Activated CD4-positive, alpha-beta memory T cell treated with anti-CD3 and anti-CD28 coated beads for 36 hours (primary cell): ENCODE data around the gene WDR70. TPM values are rescaled to one million over a fixed set of nuclear protein-coding genes. Genes with fewer than 3 reads are reported as not detected.
"Not testable (repeated sequence)": the region's sequence is repeated elsewhere in the genome, so short reads cannot be mapped to it uniquely, and the experiment has no call there.

Experiments used
- CTCF ChIA-PET: fragments of 350-600 bp; sonication (Branson Sonifier 250); formaldehyde crosslinking; loops from one replicate; lab custom pipeline; 2021; ENCODE audit warnings: antibody characterized with exemption, inconsistent platforms; lab: Charles Lee
- POLR2A ChIA-PET: fragments of 350-600 bp; sonication (Branson Sonifier 250); formaldehyde crosslinking; loops from one replicate; lab custom pipeline; 2021; ENCODE audit warnings: antibody characterized with exemption; lab: Charles Lee
- DNase-seq: peaks from one replicate; pipeline ENCODE4 v3.0.0-alpha.2; 2020
- H3K27ac Mint-ChIP-seq: one replicate; pipeline ENCODE4 v1.8.0; 2021; ENCODE audit warnings: mixed read lengths
- H3K27me3 Mint-ChIP-seq: one replicate; pipeline ENCODE4 v1.8.0; 2021; ENCODE audit warnings: mixed read lengths
- H3K36me3 Mint-ChIP-seq: one replicate; pipeline ENCODE4 v1.8.0; 2021; ENCODE audit warnings: mixed read lengths
- H3K4me1 Mint-ChIP-seq: one replicate; pipeline ENCODE4 v1.8.0; 2021; ENCODE audit warnings: low read depth, mixed read lengths
- H3K4me3 Mint-ChIP-seq: one replicate; pipeline ENCODE4 v1.8.0; 2021; ENCODE audit warnings: mild to moderate bottlenecking, mixed read lengths
- H3K9me3 Mint-ChIP-seq: one replicate; pipeline ENCODE4 v1.8.0; 2021; ENCODE audit warnings: mixed read lengths
- intact Hi-C: fragments of 100-400 bp; cut with micrococcal nuclease; formaldehyde crosslinking; loops from one replicate; pipeline ENCODE4 v1.15.1; 2023
- total RNA-seq, 2 experiments: library from RNA; stranded (reverse); gene quantifications; one replicate each; pipeline ENCODE4 v1.2.3, GENCODE V29; 2021

The WDR70 gene
- total RNA-seq, 2 experiments from 2014 or later = 34.4 to 36.9 TPM

GRCh38 chr5:37679903-37680302, 300.8 kb downstream of the WDR70 start:
- intact Hi-C loops, CTCF ChIA-PET, DNase-seq, POLR2A ChIA-PET, H3K27me3 Mint-ChIP-seq, H3K27ac Mint-ChIP-seq, H3K4me3 Mint-ChIP-seq, H3K4me1 Mint-ChIP-seq: not testable (repeated sequence)
- peaks cover 29% of the 10 kb centered on the region for H3K36me3 Mint-ChIP-seq
- H3K9me3 Mint-ChIP-seq = peaks cover 24% of the 10 kb centered on the region

GRCh38 chr5:37683072-37683471, 304.0 kb downstream of the WDR70 start:
- intact Hi-C loops = no loop called here
- Mint-ChIP-seq H3K9me3 (peaks cover 16% of the 10 kb centered on the region), H3K4me1 (no peaks in the 10 kb centered on the region), H3K27ac (no peak overlapping the region), H3K27me3 (no peaks in the 10 kb centered on the region), H3K36me3 (peaks cover 28% of the 10 kb centered on the region), H3K4me3 (no peak overlapping the region)
- POLR2A ChIA-PET = no interaction called here
- CTCF ChIA-PET = no interaction called here
- no peak for DNase-seq

- no peaks in the 10 kb centered on the region for H3K27me3 Mint-ChIP-seq
- POLR2A ChIA-PET = no interaction called here
- no peak overlapping the region for H3K4me3 Mint-ChIP-seq
- no peak for DNase-seq
- CTCF ChIA-PET = no interaction called here
- peaks cover 29% of the 10 kb centered on the region for H3K36me3 Mint-ChIP-seq
- H3K9me3 Mint-ChIP-seq = peaks cover 19% of the 10 kb centered on the region
- intact Hi-C loops = no loop called here
- H3K4me1 Mint-ChIP-seq = no peaks in the 10 kb centered on the region
- H3K27ac Mint-ChIP-seq = no peak overlapping the region
Measured at GRCh38 chr5:37685211-37685610, 306.1 kb downstream of the WDR70 start.

- ChIA-PET POLR2A (no interaction called here), CTCF (no interaction called here)
- H3K27me3 Mint-ChIP-seq = no peaks in the 10 kb centered on the region
- no peak for DNase-seq
- no peaks in the 10 kb centered on the region for H3K4me1 Mint-ChIP-seq
- H3K4me3 Mint-ChIP-seq = no peak overlapping the region
- intact Hi-C loops = no loop called here
- peaks cover 27% of the 10 kb centered on the region for H3K36me3 Mint-ChIP-seq
- H3K9me3 Mint-ChIP-seq = peaks cover 19% of the 10 kb centered on the region
- no peak overlapping the region for H3K27ac Mint-ChIP-seq
Measured at GRCh38 chr5:37685816-37686215, 306.7 kb downstream of the WDR70 start.

GRCh38 chr5:37688925-37689324, 309.8 kb downstream of the WDR70 start:
- H3K27ac Mint-ChIP-seq, intact Hi-C loops, CTCF ChIA-PET, H3K27me3 Mint-ChIP-seq, H3K4me1 Mint-ChIP-seq, POLR2A ChIA-PET, DNase-seq, H3K4me3 Mint-ChIP-seq: not testable (repeated sequence)
- H3K36me3 Mint-ChIP-seq = peaks cover 27% of the 10 kb centered on the region
- H3K9me3 Mint-ChIP-seq = peaks cover 35% of the 10 kb centered on the region

- peaks cover 31% of the 10 kb centered on the region for H3K36me3 Mint-ChIP-seq
- not testable (repeated sequence) for H3K27ac Mint-ChIP-seq
Measured at GRCh38 chr5:37694333-37694732, 315.2 kb downstream of the WDR70 start.

GRCh38 chr5:37694867-37695266, 315.7 kb downstream of the WDR70 start:
- no peaks in the 10 kb centered on the region for H3K27me3 Mint-ChIP-seq
- no peak overlapping the region for H3K4me3 Mint-ChIP-seq
- peaks cover 29% of the 10 kb centered on the region for H3K36me3 Mint-ChIP-seq
- ChIA-PET POLR2A (no interaction called here), CTCF (no interaction called here)
- intact Hi-C loops = no loop called here
- no peak overlapping the region for H3K27ac Mint-ChIP-seq
- no peak for DNase-seq
- H3K9me3 Mint-ChIP-seq = peaks cover 43% of the 10 kb centered on the region
- no peaks in the 10 kb centered on the region for H3K4me1 Mint-ChIP-seq

More at GRCh38 chr5:37694333-37694732, 315.2 kb downstream of the WDR70 start:
- CTCF ChIA-PET, intact Hi-C loops, H3K4me3 Mint-ChIP-seq, H3K4me1 Mint-ChIP-seq, DNase-seq, POLR2A ChIA-PET, H3K27me3 Mint-ChIP-seq: not testable (repeated sequence)
- H3K9me3 Mint-ChIP-seq = peaks cover 45% of the 10 kb centered on the region

GRCh38 chr5:37695647-37696046, 316.5 kb downstream of the WDR70 start:
- CTCF ChIA-PET = no interaction called here
- POLR2A ChIA-PET = no interaction called here
- peaks cover 29% of the 10 kb centered on the region for H3K36me3 Mint-ChIP-seq

GRCh38 chr5:37696190-37697021, 317.3 kb downstream of the WDR70 start:
- Mint-ChIP-seq H3K4me3 (no peak overlapping the region), H3K27ac (no peak overlapping the region), H3K36me3 (peaks cover 31% of the 10 kb centered on the region), H3K9me3 (peaks cover 30% of the 10 kb centered on the region), H3K4me1 (no peaks in the 10 kb centered on the region), H3K27me3 (no peaks in the 10 kb centered on the region)
- POLR2A ChIA-PET = no interaction called here
- CTCF ChIA-PET = interaction anchor here (1.1 kb wide), 1 partner anchor 283 kb away, joined by 3 read pairs; no protein-coding TSS in a partner anchor
- intact Hi-C loops = no loop called here
- DNase-seq = no peak

More at GRCh38 chr5:37695647-37696046, 316.5 kb downstream of the WDR70 start:
- no peaks in the 10 kb centered on the region for H3K27me3 Mint-ChIP-seq
- no peak overlapping the region for H3K4me3 Mint-ChIP-seq
- intact Hi-C loops = no loop called here
- no peaks in the 10 kb centered on the region for H3K4me1 Mint-ChIP-seq
- DNase-seq = no peak
- H3K27ac Mint-ChIP-seq = no peak overlapping the region
- peaks cover 37% of the 10 kb centered on the region for H3K9me3 Mint-ChIP-seq

GRCh38 chr5:37701868-37702267, 322.8 kb downstream of the WDR70 start:
- intact Hi-C loops = no loop called here
- no peak for DNase-seq
- CTCF ChIA-PET = interaction anchor here (1.1 kb wide), 1 partner anchor 490 kb away, joined by 3 read pairs; no protein-coding TSS in a partner anchor
- POLR2A ChIA-PET = no interaction called here
- Mint-ChIP-seq H3K27me3 (no peaks in the 10 kb centered on the region), H3K4me3 (no peak overlapping the region), H3K4me1 (no peaks in the 10 kb centered on the region), H3K36me3 (peaks cover 38% of the 10 kb centered on the region), H3K9me3 (no peaks in the 10 kb centered on the region), H3K27ac (no peak overlapping the region)

- POLR2A ChIA-PET = no interaction called here
- Mint-ChIP-seq H3K4me1 (no peaks in the 10 kb centered on the region), H3K27me3 (no peaks in the 10 kb centered on the region), H3K9me3 (no peaks in the 10 kb centered on the region), H3K27ac (no peak overlapping the region), H3K4me3 (no peak overlapping the region), H3K36me3 (peaks cover 30% of the 10 kb centered on the region)
- CTCF ChIA-PET = no interaction called here
- intact Hi-C loops = no loop called here
- no peak for DNase-seq
Measured at GRCh38 chr5:37703841-37704241, 324.7 kb downstream of the WDR70 start.

GRCh38 chr5:37704406-37704805, 325.3 kb downstream of the WDR70 start:
- no peak for DNase-seq
- H3K36me3 Mint-ChIP-seq = peaks cover 28% of the 10 kb centered on the region
- no peaks in the 10 kb centered on the region for H3K9me3 Mint-ChIP-seq
- no peaks in the 10 kb centered on the region for H3K4me1 Mint-ChIP-seq
- POLR2A ChIA-PET = no interaction called here
- no peak overlapping the region for H3K4me3 Mint-ChIP-seq
- CTCF ChIA-PET = interaction anchor here (1.3 kb wide), 1 partner anchor 18 kb away, joined by 3 read pairs; no protein-coding TSS in a partner anchor
- H3K27ac Mint-ChIP-seq = no peak overlapping the region
- intact Hi-C loops = no loop called here
- no peaks in the 10 kb centered on the region for H3K27me3 Mint-ChIP-seq

- no peak overlapping the region for H3K4me3 Mint-ChIP-seq
- ChIA-PET POLR2A (no interaction called here), CTCF (no interaction called here)
Measured at GRCh38 chr5:37709020-37709419, 329.9 kb downstream of the WDR70 start.

More at GRCh38 chr5:37709020-37709419, 329.9 kb downstream of the WDR70 start:
- Mint-ChIP-seq H3K27ac (no peak overlapping the region), H3K4me1 (no peaks in the 10 kb centered on the region), H3K9me3 (no peaks in the 10 kb centered on the region), H3K36me3 (peaks cover 23% of the 10 kb centered on the region), H3K27me3 (no peaks in the 10 kb centered on the region)
- DNase-seq = no peak
- intact Hi-C loops = no loop called here
